KBM-7 (cell line): ENCODE results near the gene SLC25A33.
A peak's percentile ranks its signal among the peaks of the same experiment; 100 is the strongest.
"Not testable (repeated sequence)": the region's sequence is repeated elsewhere in the genome, so short reads cannot be mapped to it uniquely, and the experiment has no call there.

ENCODE experiments used
- DNase-seq: peaks from one replicate; pipeline ENCODE4 v3.0.0-alpha.2; 2015
- in situ Hi-C: fragments of 300-500 bp; cut with MboI; formaldehyde crosslinking; loops from 2 replicates; pipeline ENCODE4 v1.14.3; 2020; ENCODE audit warnings: low sequenced_read_pairs, low pct_unique_long_range_greater_than_20kb, mixed read lengths

Gene SLC25A33

GRCh38 chr1:9537863-9538668 lies 1.2 kb upstream of the SLC25A33 start:
- no peak for DNase-seq
- in situ Hi-C loops: no loop called here

- in situ Hi-C loops: no loop called here
- no peak for DNase-seq
Observed at GRCh38 chr1:9538669-9539164, 548 bp upstream of the SLC25A33 start.

GRCh38 chr1:9539829-9540550 lies 725 bp downstream of the SLC25A33 start:
- DNase-seq: peak; percentile 69
- in situ Hi-C loops: no loop called here

- in situ Hi-C loops: no loop called here
- peak; percentile 33 for DNase-seq
Observed at GRCh38 chr1:9542430-9542829, 3.2 kb downstream of the SLC25A33 start.

GRCh38 chr1:9544926-9545325 lies 5.7 kb downstream of the SLC25A33 start:
- in situ Hi-C loops: no loop called here

GRCh38 chr1:9549955-9550546 lies 10.8 kb downstream of the SLC25A33 start:
- in situ Hi-C loops: no loop called here
- no peak for DNase-seq

More at GRCh38 chr1:9544926-9545325, 5.7 kb downstream of the SLC25A33 start:
- no peak for DNase-seq

- DNase-seq: no peak
- in situ Hi-C loops: no loop called here
Observed at GRCh38 chr1:9551984-9552383, 12.7 kb downstream of the SLC25A33 start.

GRCh38 chr1:9553736-9554144 lies 14.5 kb downstream of the SLC25A33 start:
- in situ Hi-C loops: no loop called here
- DNase-seq: no peak

GRCh38 chr1:9555942-9556341 lies 16.7 kb downstream of the SLC25A33 start:
- in situ Hi-C loops: no loop called here
- no peak for DNase-seq

GRCh38 chr1:9557624-9558023 lies 18.4 kb downstream of the SLC25A33 start:
- DNase-seq: no peak
- in situ Hi-C loops: no loop called here

- no peak for DNase-seq
- in situ Hi-C loops: no loop called here
Observed at GRCh38 chr1:9558271-9558945, 19.1 kb downstream of the SLC25A33 start.

GRCh38 chr1:9558946-9559545 lies 19.8 kb downstream of the SLC25A33 start:
- in situ Hi-C loops: no loop called here
- DNase-seq: no peak

- in situ Hi-C loops: no loop called here
- no peak for DNase-seq
Observed at GRCh38 chr1:9559673-9560072, 20.4 kb downstream of the SLC25A33 start.

- DNase-seq, in situ Hi-C loops: not testable (repeated sequence)
Observed at GRCh38 chr1:9560090-9560489, 20.8 kb downstream of the SLC25A33 start.

GRCh38 chr1:9561429-9561828 lies 22.2 kb downstream of the SLC25A33 start:
- in situ Hi-C loops: no loop called here
- DNase-seq: peak; percentile 64

GRCh38 chr1:9569267-9569666 lies 30.0 kb downstream of the SLC25A33 start:
- in situ Hi-C loops: no loop called here
- DNase-seq: no peak

GRCh38 chr1:9570886-9571529 lies 31.7 kb downstream of the SLC25A33 start:
- in situ Hi-C loops, DNase-seq: not testable (repeated sequence)

GRCh38 chr1:9573723-9574122 lies 34.5 kb downstream of the SLC25A33 start:
- DNase-seq: peak; percentile 19

GRCh38 chr1:9575486-9575885 lies 36.2 kb downstream of the SLC25A33 start:
- in situ Hi-C loops: no loop called here
- no peak for DNase-seq

More at GRCh38 chr1:9573723-9574122, 34.5 kb downstream of the SLC25A33 start:
- in situ Hi-C loops: no loop called here
